Stimulated activated CD8-positive, alpha-beta memory T cell treated with anti-CD3 and anti-CD28 coated beads, Interleukin-15, amount 100 ng/mL, for 24 hours (primary cell): ENCODE results near the gene NIPSNAP2.
"Not testable (repeated sequence)": the region's sequence is repeated elsewhere in the genome, so short reads cannot be mapped to it uniquely, and the experiment has no call there.

Source experiments
- DNase-seq: peaks from one replicate; pipeline ENCODE4 v3.0.0-alpha.2; 2020; ENCODE audit warnings: low read depth

The NIPSNAP2 gene

DNA sequence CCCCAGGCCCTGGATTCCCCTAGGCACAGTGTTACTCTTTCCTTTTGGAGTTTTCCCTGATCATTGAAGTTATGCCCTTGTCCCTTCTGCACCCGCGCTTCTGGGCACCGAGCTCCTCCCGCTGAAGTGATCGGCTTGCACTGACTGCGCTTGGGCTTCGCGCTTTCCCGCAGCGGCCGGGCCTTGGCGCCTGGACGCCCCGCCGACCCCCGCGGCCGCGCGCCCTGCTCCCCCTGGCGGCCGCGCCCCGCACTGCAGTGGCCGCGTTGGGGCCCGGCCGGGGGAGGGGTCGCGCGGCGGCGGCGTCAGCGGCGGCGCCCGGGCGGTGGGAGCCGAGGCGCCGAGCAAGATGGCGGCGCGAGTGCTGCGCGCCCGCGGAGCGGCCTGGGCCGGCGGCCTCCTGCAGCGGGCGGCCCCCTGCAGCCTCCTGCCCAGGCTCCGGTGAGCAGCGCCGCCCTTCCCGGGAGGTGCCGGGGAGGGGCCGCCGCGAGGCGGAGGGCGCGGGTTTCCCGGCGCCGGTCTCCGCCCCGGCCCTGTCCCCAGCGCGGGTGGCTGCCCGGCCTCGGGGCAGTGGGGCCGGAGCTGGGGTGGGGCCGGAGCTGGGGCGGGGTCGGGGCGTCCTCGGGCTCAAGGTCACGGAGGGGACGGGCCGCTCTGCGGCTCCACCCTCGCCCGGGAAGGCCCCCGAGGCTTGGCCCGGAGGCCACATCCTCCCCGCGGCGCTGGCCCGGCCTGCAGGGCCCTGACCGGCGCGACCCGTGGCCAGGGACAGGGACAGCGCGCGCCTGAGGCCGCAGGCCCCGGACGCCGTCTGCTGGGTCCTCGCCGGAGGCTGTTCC is at the start of gene NIPSNAP2:
Gene NIPSNAP2, plus strand, starts transcription at position 325 of the 839 bp plus-strand sequence. Its CDS starts 25 bp downstream, at position 350.
- DNase-seq: peak; percentile 59

DNA sequence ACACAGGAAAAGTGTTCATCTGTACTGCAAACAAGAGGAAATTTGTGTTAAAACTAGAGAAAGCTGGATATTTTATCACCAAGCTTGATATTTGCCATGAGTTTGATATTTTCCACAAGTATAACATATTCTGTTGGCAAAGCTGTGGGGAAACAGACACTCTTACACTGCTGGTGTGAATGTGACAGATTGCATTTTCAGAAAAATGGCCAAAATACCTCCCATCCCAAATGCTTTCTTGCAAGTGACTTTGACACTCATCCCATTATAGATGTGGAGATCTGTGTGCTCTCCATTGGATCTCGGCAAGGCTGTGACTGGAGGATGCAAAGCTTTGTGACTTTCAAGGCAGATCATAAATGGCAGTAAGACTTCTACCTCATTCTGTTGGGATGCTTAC is 46.6 kb upstream of the NIPSNAP2 start:
- no peak for DNase-seq

DNA sequence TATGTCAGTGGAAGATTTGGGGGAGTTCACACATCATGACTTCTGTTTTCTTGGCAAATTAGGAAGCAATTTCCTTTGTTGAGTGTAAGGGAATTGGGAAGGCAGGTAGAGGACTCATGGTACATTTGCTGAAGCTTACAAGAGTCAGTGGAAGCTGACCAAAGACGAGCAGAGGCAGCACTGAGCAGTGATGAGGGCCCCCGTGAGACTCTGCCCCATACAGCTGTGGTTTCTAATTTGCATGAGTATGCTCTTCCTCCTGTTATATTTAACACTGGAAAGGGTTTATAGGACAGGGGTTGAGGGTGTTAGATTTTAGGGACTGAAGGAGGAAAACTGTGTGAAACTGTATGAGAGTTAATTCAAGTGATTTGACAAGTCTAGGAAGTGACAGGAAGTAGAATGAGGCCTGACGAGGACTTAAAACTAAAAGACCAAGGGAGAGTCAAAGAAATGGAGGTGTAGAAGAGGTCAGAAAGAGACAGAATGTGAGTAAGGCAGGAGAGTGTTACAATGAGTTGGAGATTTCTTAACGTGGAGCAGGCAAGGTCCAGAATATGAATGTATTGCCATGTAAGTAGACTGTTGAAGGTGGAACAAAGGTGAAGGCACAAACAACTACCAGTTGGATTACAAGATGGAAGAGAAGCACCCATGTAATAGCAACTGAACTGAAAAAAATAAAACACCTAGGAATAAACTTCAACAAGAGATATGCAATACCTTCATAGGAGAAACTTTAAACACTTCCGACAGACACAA is 36.2 kb upstream of the NIPSNAP2 start:
- DNase-seq: no peak

DNA sequence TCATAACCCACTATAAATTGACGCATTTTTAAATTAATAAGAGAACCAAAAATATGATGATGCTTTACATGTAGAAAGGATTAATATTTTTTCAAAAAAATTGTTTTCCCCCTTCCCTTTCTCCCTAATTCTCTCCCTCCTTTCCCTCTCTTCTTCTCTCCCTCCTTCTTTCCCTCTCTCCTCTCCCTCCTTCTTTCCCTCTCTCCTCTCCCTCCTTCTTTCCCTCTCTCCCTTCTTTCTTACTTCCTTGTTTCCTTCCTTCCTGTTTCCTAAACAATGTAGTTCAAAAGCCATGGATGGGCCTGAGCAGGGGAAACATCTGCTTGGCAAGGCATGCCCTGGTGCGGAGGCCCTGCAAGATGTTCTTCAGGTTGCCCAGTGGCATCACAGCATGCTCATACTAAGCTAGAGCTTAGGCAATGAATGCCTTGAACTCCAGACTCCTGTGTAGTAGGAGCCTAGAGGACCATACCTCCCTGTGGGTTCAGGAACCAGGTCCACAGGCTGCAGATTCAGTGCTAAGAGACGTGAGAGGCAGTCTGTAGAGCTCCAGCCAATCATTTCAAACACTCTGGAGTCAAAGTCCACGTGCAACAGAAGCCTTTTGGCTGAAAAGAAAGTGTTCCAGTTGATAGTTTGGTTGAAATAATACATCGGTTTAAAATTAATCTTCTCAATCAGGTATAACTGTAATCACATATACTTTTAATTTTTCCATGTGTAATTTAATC is 32.8 kb upstream of the NIPSNAP2 start:
- no peak for DNase-seq

DNA sequence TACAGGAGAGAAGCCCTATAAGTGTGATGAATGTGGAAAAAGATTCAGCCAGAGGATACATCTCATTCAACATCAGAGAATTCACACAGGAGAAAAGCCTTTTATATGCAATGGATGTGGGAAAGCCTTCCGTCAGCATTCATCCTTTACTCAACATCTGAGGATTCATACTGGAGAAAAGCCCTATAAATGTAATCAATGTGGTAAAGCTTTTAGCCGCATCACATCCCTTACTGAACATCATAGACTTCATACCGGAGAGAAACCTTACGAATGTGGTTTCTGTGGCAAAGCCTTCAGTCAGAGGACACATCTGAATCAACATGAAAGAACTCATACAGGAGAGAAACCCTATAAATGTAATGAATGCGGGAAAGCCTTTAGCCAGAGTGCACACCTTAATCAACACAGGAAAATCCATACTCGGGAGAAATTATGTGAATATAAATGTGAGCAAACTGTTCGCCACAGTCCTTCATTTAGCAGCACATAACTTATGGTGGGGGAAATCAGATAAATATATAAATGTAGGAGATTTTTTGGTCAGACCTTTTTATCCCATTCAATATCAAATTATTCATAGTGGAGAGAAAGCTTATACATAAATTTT is 24.8 kb upstream of the NIPSNAP2 start:
- no peak for DNase-seq

DNA sequence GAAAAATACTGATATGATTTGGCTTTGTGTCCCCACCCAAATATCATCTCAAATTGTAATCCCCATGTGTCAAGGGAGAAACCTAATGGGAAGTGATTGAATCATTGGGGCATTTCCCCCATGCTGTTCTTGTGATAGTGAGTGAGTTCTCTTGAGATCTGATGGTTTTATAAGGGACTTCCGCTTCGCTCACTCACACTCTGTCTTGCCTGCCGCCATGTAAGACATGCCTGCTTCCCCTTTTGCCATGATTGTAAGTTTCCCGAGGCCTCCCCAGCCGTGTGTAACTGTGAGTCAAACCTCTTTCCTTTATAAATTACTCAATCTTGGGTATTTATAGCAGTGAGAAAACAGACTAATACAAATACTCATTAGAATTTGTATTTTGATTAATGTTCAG is 17.8 kb upstream of the NIPSNAP2 start:
- no peak for DNase-seq

DNA sequence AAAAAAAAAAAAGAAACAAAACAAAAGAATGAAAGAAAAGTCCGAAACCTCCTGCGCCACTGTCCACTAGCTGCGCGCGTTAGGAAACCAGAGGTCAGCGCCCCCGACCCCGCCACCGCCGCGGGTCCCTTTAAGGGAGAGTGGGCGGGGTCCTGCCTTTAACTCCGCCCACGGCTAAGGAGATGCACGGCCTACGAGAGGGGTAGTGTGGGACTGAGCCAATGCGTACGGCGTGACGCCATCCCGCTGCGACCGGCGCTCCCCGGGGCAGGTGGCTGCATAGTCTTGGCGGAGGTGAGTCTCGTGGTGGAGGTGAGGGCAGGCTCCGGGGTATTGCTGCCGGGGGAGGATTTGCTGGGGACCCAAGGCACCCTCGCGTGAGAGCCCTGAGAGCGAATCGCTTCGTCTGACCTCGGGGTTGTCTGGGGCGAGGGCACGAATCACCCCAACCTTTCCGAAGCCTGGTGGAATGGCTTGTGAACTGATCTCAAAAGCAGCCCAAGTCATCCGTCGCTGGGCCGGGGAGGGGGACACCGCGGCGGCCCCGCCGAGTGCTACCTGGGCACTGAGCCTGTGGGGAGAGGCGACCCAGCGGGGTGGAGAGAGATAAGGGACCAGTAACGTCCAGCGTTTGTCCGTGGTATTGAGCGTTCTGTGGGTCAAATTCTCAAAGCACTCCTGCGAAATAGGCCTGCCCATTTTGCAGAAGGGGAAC is 12.6 kb upstream of the NIPSNAP2 start, which contains the start of gene MRPS17:
Gene MRPS17, plus strand, starts transcription at position 241 of the 715 bp plus-strand sequence. CDS start 1,319 bp downstream, outside the sequence.
- DNase-seq: peak; percentile 83

DNA sequence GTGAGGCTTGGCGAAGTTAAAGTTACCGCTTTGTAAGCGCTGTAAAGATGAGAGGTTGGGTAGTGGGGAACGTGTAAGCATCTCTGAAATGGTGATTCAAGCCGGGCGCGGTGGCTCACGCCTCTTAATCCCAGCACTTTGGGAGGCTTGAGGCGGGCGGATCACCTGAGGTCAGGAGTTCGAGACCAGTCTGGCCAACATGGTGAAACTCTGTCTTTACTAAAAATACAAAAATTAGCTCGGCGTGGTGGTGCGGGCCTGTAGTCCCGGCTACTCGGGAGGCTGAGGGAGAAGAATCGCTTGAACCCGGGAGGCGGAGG is 12.1 kb upstream of the NIPSNAP2 start:
- not testable (repeated sequence) for DNase-seq

DNA sequence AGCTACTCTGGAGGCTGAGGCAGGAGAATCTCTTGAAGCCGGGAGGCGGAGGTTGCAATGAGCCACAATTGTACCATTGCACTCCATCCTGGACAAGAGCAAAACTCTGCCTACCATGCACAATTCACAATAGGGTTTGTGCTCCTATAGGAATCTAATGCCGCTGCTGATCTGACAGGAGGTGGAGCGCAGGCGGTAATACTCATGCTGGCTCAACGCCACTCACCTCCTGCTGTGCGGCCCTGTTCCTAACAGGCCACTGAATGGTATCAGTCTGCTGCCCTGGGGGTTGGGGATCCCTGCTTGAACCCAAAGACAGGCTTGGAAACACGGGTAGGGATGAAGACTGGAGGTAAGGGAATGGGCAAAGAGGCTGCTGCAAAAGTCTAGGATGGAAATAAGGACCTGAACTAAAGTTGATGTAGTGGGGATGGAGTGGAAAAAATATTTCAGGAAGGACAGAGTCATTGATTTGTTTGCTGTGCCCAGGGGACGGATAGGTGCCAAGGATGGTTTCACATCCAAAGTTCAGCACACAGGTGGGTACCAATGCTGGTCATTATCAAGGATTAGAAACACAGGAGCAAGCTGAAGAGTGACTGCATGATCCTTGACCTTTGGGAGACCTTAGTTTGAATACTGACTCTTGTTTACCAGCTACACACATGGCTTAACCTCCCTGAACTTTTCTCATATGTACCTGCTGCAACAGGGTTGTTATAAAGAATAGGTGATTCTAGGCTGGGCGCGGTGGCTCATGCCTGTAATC is 10.5 kb upstream of the NIPSNAP2 start:
- DNase-seq: no peak

DNA sequence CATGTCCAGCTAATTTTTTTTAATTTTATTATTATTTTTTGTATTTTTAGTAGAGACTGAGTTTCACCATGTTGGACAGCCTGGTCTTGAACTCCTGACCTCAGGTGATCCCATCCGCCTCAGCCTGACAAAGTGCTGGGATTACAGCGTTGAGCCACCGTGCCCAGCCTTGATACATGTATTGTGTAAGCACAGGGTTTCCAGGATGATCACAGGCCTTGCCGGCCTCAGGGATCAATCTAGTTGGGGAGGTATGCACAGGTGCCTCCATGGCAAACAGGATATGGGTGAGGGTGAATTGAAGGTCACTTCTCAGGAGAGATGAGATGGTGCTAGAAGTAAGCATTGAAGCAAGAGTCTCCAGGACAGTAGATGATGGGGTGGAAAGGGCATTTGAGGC is 7.2 kb upstream of the NIPSNAP2 start:
- no peak for DNase-seq

DNA sequence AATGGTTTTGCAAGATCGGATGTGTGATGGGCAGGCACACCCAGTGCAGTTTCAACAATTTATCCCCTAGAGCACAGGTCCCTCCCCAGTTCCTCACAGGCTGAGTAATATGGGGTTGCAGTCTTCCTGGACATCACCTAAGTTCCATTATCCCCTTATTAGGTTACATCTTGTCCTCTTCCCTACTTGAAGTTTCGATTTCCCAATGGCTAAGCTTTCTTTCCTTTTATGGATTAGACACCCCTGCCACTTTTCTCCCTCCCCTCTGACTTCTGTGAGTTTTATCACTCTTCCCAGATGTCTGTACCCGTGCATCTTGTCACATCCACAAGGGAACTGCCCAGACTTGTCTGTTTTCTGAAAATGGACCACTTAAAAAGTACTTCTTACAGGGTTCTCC is 2.4 kb upstream of the NIPSNAP2 start:
- DNase-seq: no peak

DNA sequence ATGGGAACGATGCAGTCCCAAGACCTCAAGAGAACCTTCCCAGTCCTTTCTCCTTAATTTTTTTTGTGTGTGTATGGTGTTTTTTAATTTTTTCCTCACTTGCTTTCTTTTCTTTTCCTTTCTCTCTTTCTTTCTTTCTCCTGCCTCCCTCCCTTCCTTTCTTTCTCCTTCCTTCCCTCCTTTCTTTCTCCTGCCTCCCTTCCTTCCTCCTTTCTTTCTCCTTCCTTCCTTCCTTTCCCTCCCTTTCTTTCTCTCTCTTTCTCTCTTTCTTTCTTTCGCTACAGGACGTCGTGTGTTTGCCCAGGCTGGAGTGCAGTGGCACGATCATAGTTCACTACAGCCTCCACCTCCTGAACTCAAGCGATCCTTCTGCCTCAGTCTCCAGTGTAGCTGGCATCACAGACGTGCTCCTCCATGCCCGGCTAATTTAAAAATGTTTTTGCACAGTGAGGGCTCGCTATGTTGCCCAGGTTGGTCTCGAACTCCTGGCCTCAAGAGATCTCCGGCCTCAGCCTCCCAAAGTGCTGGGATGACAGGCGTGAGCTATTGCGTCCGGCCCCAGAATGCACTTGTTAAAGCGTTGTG is 709 bp upstream of the NIPSNAP2 start:
- DNase-seq: no peak

DNA sequence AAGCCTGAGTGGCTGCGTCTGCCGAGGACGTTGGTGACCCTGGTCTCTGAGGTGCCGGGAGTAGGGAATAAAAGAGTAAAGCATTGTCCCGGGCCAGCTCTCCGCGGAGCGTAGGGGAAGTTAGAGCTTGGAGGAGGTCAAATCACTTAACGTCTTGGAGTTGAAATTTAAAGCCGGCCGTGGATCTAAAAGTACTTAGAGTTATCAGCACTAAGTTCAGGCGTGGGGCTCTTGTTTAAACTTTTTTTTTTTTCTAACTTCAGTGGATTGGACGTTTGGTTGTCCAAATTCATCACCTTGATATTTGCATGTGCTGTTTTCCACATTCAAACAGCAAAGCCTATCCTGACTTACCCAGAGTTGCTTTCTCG is 700 bp downstream of the NIPSNAP2 start:
- no peak for DNase-seq

DNA sequence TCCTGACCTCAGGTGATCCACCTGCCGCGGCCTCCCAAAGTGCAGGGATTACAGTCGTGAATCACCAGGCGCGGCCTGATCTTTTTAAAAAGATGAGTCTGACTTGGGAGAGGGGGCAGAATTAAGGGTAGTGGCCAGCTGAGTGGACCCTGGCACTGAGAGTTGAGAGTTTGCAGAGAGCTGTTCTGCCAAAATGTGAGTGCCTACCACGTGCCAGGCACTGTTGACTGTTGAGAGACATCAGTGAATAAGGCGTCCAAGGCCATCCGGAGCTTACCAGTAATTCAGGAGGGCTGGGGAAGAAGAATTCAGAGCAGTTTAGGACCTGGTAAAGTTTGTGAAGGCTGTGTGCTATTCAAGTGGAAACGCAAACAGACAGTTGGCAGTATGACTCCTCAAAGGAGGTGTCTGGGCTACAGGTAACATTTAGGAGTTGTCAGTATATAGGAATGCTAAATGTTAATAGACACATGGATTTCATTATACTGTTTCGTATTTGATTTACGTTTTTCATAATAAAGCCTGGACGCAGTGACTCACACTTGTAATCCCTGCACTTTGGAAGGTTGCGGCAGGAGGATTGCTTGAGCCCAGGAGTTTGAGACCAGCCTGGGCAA is 1.5 kb downstream of the NIPSNAP2 start:
- DNase-seq: no peak

DNA sequence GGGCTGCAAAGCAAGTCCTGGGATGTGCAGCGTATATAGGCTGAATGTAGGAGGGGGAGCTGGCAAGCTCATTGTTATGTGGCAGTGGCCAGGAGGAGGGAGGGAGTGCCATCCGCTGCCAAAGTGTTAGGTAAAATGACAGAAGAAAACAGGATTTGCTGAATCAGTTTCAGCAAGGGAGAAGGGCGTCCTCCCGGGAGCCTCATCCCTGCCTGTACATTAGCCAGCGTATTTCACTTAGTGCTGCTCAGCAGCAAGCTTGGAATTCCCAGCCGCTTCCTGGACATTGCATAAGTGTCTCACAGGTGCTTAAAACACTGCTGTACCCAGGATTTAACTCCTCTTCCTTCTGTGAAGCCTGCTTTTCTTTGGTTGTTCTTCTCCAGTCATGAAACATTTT is 2.5 kb downstream of the NIPSNAP2 start:
- no peak for DNase-seq

DNA sequence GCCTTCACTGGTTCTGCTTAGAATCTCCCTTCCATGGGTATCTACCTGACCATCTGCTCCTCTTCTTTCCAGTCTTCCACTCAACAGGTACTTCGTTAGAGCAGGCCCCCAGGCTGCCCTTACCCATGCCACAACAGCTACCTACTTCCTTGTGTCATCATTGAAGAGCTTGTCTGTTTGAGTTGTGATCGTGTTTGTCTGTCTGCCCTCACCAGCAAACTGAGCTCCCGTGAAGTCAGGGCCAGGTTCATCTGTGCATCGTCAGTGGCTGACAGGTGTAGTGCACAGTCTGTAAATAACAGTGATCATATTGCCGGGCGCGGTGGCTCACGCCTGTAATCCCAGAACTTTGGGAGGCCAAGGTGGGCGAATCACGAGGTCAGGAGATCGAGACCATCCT is 5.0 kb downstream of the NIPSNAP2 start:
- no peak for DNase-seq

DNA sequence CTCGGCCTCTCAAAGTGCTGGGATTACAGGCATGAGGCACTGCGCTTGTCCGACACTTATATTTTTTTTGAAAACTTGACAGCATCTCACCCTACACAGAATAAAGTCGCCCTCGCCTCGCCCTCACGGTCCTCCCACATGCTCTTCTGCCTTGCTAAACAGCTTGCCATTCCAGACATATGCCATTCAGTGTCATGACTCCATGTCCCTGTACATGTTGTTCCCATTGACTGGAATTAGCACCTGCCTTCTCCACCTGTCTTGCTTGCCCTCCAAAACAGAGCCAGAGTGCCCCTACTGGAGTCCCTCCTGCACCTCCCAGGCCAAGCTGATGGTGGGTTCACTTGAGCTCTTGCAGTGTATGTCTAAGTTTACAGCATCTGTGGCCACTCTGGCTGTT is 6.2 kb downstream of the NIPSNAP2 start:
- DNase-seq: no peak

DNA sequence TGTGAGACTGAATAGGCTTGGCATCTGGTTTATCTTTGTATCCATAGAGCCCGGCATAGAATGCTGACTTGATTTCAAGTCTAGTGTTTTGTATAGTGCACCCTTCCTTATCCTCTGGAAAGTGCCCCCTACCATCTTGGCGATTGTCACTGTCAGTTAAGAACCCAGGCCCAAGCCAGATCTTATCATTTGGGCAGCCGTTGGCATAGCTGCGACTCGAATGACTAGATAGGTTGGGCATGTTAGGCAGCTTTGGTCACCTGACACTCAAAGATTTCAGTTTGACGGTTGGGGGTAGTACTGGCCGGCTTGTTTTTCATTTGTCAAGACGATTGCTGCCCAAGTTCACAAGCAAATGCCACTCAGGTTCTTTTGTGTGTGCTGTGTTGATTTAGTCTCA is 6.6 kb downstream of the NIPSNAP2 start:
- DNase-seq: no peak

DNA sequence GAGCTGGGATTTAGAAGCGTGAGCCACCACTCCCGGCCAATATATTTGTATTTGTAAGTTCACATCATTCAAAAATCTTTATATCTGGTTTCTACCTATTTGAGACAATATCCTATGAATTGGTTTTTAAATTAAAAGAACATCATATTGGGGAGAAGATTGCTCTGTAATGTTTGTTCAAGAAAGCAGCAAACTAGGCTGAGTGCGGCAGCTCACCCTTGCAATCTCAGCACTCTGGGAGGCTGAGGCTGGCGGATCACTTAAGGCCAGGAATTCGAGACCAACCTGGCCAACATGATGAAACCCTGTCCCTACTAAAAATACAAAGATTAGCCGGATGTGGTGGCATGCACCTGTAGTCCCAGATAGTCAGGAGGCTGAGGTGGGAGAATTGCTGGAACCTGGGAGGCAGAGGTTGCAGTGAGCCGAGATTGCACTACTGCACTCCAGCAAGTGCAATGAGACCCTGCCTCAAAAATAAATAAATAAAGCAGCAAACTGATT is 9.4 kb downstream of the NIPSNAP2 start:
- DNase-seq: no peak
